Measurements from ENCODE around the gene CELSR1.
"Not testable (repeated sequence)": the region's sequence is repeated elsewhere in the genome, so short reads cannot be mapped to it uniquely, and the experiment has no call there.

CELSR1 gene

GRCh38 chr22:46419754-46420571, 117.5 kb downstream of the CELSR1 start:
- DNase-seq (ENCODE audit: low read depth) = no peak

GRCh38 chr22:46418827-46419226, 118.6 kb downstream of the CELSR1 start:
- DNase-seq (ENCODE audit: low read depth) = no peak

DNA sequence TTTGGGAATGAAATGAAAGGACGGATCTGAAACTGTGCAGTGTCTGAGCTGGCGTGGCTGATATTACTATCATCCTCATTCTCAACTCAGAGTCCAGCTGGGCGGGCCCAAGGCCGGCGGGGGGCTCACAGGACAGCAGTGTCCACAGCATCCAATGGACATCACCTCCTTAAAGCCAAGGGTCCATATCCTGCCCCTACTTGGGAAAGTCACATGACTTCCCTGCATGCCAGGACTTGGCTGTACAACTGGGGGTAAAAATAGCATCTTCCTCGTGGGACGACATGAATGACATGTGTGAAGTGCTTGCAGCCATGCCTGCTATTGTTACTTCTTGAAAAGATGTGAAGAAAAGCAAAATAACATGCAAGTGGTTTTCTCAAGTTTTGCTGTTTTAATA, 119.7 kb downstream of the CELSR1 start:
- no peak for DNase-seq (ENCODE audit: low read depth)

GRCh38 chr22:46416891-46417580, 120.4 kb downstream of the CELSR1 start:
- no peak for DNase-seq (ENCODE audit: low read depth)

GRCh38 chr22:46416520-46416871, 120.9 kb downstream of the CELSR1 start:
- DNase-seq (ENCODE audit: low read depth) = no peak

- no peak for DNase-seq (ENCODE audit: low read depth)
These were observed 121.5 kb downstream of the CELSR1 start for GRCh38 chr22:46415776-46416519.

DNA sequence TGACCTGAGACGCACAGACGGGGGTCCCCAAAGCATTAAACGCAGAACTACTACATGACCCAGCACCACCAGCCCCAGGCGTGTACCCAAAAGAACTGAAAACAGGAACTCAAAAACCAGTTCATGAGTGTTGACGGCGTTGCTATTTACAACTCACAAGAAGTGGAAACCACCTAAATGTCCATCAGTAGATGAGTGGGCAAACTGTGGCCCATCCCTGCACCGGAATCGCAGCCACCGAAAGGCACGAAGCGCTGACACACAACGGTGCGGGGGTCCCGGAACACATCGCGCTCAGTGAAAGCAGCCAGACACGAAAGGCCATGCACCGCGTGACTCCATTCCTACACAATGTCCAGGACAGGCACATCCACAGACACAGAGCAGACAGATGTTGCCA, 122.7 kb downstream of the CELSR1 start:
- DNase-seq (ENCODE audit: low read depth) = no peak

- DNase-seq (ENCODE audit: low read depth) = no peak
These were observed 123.6 kb downstream of the CELSR1 start for GRCh38 chr22:46413725-46414379.

DNA sequence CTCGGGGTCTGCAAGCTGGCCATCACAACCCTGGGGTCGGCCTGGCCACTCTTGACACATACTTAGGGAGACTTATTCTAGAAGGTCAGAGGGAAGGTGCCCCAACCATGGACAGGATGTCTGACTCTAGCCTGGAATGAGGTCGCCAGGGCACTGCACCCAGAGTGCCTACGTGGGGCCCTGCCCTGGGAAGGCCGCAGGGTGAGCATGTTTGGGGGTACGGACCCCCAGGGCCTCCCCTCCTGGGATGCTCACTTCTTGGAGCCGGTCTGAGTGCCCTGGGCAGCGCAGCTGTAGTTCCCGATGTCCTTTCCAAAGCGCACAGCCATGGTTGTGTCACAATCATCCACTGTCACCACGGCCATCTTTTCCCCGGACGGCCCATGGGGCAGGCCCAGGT, 126.1 kb downstream of the CELSR1 start:
- no peak for DNase-seq (ENCODE audit: low read depth)

- no peak for DNase-seq (ENCODE audit: low read depth)
These were observed 127.1 kb downstream of the CELSR1 start for GRCh38 chr22:46410291-46410808.

- no peak for DNase-seq (ENCODE audit: low read depth)
These were observed 127.7 kb downstream of the CELSR1 start for GRCh38 chr22:46409631-46410210.

DNA sequence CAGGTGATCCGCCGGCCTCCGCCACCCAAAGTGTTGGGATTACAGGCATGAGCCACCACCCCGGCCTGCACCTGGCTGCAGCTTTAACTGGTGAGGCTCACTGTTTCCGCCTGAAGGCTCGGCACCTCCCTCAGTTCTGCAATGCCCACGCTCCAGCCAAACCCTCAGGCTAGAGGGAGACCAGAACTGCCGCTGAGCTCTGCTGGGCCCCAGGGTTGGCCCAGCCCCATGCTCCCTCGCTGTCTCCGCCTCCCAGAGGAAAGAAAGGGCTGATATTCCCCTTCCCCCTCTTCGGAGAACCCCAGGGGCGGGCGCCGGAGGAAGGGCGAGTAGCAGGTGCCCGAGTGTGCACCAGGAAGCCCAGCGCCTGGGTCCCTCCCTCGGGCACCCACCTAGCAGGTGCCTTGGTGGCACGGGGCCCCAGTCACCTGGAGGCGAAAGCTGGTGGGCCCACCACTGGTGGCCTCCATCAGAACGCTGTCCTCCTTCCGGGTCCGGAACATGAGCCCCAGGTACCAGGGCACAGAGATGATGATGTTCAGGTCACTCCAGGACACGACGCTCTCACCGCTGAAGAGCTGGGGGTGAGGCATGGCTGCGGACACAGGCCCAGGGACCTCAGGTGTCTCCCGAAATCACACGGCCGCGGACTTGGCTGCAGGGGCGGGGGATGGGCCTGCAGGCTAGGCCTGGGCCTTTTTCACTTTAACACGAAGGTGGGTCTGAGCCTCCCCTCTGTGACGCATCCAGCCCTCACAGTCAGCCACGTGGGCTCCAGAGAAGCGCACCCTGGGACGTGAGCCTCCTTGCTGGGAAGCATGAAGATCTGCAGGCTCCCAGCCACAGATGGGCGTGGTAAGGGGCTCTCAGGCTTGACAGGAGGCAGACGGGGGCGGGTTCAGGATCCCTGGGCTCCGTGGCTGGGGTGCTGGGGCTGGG, 128.6 kb downstream of the CELSR1 start:
- no peak for DNase-seq (ENCODE audit: low read depth)

DNA sequence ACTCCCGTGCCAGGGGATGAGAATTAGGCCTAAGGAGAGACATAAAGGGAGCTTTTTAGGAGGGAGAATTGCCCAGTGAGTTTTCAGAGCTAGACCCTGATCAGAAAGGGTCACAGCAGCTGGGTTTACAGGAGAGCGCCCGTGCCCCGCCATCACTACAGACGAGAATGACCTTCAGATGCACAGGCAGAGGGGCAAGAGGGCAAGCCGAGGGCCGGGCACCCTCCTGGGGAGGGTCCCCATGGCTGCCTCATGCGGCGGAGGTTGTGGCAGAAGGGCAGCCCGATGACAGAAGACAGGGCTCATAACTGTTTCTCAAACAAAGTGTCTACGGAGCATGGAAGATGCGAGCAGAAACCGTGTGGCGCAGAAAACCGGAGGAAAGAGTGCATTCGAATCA, 129.7 kb downstream of the CELSR1 start:
- DNase-seq (ENCODE audit: low read depth) = no peak

GRCh38 chr22:46406791-46407190, 130.6 kb downstream of the CELSR1 start:
- DNase-seq (ENCODE audit: low read depth) = no peak

- DNase-seq (ENCODE audit: low read depth) = no peak
These were observed 131.1 kb downstream of the CELSR1 start for GRCh38 chr22:46406349-46406748.

- DNase-seq (ENCODE audit: low read depth) = no peak
These were observed 131.5 kb downstream of the CELSR1 start for GRCh38 chr22:46405901-46406300.

DNA sequence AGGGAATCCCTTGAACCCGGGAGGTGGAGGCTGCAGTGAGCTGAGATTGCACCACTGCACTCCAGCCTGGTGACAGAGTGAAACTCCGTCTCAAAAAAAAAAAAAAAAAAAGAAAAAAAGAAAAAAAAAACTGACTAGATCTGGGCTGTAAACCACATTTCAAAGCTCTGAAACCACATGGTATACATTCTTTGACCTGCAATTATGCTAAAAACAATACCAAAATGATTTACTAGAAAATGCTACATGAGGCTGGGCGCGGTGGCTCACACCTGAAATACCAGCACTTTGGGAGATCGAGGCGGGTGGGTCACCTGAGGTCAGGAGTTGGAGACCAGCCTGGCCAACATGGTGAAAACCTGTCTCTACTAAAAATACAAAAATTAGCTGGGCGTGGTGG, 133.5 kb downstream of the CELSR1 start:
- not testable (repeated sequence) for DNase-seq (ENCODE audit: low read depth)

DNA sequence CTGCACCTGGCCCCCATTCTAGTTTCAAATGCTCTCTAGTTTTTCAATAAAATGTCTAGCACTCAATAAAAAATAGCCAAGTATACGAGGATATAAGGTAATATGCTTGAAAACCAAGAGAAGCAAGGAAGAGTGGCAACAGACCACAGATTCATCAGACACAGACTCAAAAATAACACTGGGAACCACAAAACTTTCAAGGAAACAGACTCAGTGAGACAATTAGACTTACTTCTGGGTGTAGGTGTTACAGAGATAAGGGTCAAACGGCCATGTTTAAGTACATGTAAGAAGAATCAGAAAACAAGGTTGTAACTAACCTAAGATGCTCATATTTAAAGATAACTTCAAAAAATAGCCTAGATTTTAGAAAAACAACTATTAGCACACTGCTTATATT, 134.9 kb downstream of the CELSR1 start:
- DNase-seq (ENCODE audit: low read depth) = no peak

GRCh38 chr22:46401370-46401769, 136.1 kb downstream of the CELSR1 start:
- no peak for DNase-seq (ENCODE audit: low read depth)

DNA sequence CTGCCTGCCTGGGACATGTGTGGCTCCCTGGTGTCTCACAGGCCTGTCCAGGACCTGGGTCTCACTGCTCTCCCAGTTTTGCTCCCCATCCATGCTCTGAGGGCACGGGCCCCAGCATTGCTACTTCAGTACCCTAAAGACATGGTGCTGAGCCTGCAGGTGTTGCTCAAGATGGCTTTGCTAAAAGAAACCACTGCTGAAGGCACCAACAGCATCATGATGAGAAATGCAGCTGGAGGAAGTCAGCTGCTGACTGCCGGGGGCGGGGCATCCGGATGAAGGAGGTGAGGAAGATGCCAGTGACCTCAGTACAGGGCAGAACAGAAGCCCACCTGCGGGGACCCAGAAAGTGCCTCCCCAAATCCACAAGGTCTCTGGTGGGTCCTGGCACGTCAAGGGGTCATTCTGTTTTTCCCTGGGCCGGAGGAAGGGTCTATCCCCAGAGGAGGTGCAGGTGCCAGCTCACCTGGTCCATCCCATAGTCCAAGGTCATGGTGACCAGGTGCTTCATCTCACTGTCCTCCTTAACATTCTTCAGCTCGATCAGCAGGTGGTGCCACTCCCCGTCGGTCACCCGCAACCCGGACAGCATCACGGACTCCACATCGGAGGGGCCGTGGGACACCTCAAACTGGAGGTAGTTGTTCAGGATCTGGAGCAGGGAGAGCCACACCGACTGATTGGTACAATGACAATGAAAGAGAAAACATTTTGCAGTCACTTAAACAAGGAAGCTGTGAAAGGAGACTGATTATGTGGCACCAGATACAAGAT, 138.0 kb downstream of the CELSR1 start:
- no peak for DNase-seq (ENCODE audit: low read depth)
